ENCODE measurements around the gene BEAN1.

DNA sequence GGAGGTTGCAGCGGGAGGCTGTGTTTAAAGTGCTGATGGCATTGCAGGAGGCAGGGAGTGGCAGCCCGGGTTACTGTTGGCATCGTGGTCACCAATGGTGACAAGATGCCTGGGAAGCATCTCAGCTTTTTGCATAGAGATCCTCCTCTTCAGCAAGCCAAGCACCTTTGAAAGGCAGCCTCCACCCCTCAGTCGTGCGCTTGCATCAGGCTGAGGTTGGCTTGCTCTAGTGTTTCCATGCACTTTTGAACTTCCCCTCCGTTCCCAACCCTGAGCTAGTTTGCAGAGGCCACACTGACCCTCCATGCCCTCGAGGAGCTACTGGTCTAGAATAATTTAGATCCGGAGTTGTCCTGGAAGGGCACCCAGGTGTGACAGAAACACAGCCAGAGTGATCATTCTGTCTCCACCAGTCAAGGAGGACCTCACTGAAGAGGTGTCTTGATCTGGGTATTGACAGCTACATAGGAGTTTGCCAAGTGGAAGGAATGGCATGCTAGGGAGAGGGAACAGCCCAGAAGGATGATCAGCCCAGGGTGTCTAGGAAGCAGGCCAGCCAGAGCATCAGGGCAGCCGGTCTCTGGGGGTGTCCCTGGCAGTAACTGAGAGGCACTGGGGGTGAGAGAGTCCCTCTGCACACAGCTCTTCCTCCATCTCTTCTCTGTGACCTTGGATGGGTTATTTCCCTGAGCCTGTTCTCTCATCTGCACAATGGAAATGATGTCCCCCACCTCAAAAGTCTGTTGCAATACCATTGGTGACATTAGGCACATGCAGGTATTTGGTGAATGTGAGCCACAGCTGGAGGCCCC, 7.7 kb downstream of the BEAN1 start:
- TF ChIP-seq, protein P1, sequence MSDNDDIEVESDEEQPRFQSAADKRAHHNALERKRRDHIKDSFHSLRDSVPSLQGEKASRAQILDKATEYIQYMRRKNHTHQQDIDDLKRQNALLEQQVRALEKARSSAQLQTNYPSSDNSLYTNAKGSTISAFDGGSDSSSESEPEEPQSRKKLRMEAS (IDR thresholded peaks at IDR 0.05; ENCODE audit: low read depth, low read length): no peak
- TF ChIP-seq, protein P2, sequence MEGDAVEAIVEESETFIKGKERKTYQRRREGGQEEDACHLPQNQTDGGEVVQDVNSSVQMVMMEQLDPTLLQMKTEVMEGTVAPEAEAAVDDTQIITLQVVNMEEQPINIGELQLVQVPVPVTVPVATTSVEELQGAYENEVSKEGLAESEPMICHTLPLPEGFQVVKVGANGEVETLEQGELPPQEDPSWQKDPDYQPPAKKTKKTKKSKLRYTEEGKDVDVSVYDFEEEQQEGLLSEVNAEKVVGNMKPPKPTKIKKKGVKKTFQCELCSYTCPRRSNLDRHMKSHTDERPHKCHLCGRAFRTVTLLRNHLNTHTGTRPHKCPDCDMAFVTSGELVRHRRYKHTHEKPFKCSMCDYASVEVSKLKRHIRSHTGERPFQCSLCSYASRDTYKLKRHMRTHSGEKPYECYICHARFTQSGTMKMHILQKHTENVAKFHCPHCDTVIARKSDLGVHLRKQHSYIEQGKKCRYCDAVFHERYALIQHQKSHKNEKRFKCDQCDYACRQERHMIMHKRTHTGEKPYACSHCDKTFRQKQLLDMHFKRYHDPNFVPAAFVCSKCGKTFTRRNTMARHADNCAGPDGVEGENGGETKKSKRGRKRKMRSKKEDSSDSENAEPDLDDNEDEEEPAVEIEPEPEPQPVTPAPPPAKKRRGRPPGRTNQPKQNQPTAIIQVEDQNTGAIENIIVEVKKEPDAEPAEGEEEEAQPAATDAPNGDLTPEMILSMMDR (IDR thresholded peaks at IDR 0.05; ENCODE audit: low read depth, low read length): no peak
- TF ChIP-seq POLR2A (IDR thresholded peaks at IDR 0.05; ENCODE audit: extremely low read depth, insufficient read length): no peak
- TF ChIP-seq MYC (IDR thresholded peaks at IDR 0.05; ENCODE audit: low read depth, low read length): no peak

All from NB4 (cell line).